Lung (tissue), 12 donors: ENCODE results near the gene SMYD1. TPM values are rescaled to one million over a fixed set of nuclear protein-coding genes. Genes with fewer than 3 reads are reported as not detected.

Source experiments
- ATAC-seq: fragments of 200-7000 bp; cut with Tn5 transposase; one replicate; pipeline ENCODE4 v1.9.1; 2020; ENCODE audit warnings: moderate number of reproducible peaks; ENCODE audit not compliant: insufficient read depth, low FRiP score
- DNase-seq, 3 donors: peaks; one replicate each; pipeline ENCODE4 v3.0.0-alpha.2; 2013 to 2017
- H3K27ac ChIP-seq, 2 donors: one replicate each; pipeline ENCODE4 v1.5.1; 2013; ENCODE audit warnings: mild to moderate bottlenecking in 2 of 2, moderate library complexity in 2 of 2, control low read depth in 1 of 2, inconsistent platforms in 1 of 2, low read depth in 1 of 2, low read length in 1 of 2
- H3K27me3 ChIP-seq, 3 donors: one replicate each; pipeline ENCODE4 v1.5.1; 2013; ENCODE audit warnings: low read length in 2 of 3; ENCODE audit not compliant: control insufficient read depth in 3 of 3, insufficient read depth in 3 of 3
- H3K36me3 ChIP-seq, 4 donors: one replicate each; pipeline ENCODE4 v1.5.1; 2013; ENCODE audit warnings: low read length in 4 of 4, mild to moderate bottlenecking in 1 of 4, moderate library complexity in 1 of 4; ENCODE audit not compliant: control insufficient read depth in 4 of 4, insufficient read depth in 4 of 4
- H3K4me1 ChIP-seq, 5 donors: one replicate each; pipeline ENCODE4 v1.5.1; 2013; ENCODE audit warnings: low read length in 5 of 5, mild to moderate bottlenecking in 2 of 5, moderate library complexity in 1 of 5; ENCODE audit not compliant: control insufficient read depth in 5 of 5, insufficient read depth in 5 of 5
- H3K4me3 ChIP-seq: one replicate; pipeline ENCODE4 v1.5.1; 2013; ENCODE audit warnings: mild to moderate bottlenecking, control low read depth, moderate library complexity
- H3K9ac ChIP-seq, 2 donors: one replicate each; pipeline ENCODE4 v1.5.1; 2013; ENCODE audit warnings: low read length in 2 of 2, control low read depth in 1 of 2; ENCODE audit not compliant: insufficient read depth in 1 of 2
- H3K9me3 ChIP-seq, 4 donors: one replicate each; pipeline ENCODE4 v1.5.1; 2013; ENCODE audit warnings: low read length in 3 of 4, mild to moderate bottlenecking in 1 of 4, moderate library complexity in 1 of 4; ENCODE audit not compliant: control insufficient read depth in 4 of 4, insufficient read depth in 3 of 4
- CTCF ChIP-seq: IDR thresholded peaks from 2 replicates; pipeline ENCODE4 v1.5.1; 2012; ENCODE audit warnings: mild to moderate bottlenecking; ENCODE audit errors: control extremely low read depth, extremely low read depth
- WGBS, 2 donors: extraction: QIAGEN DNeasy Blood & Tissue Kit; methylation state at CpG; one replicate each; pipeline ENCODE4 v1.1.7; 2013; 5-methylcytosine and 5-hydroxymethylcytosine counted together
- polyA plus RNA-seq, 2 donors: library from polyadenylated mRNA; stranded (reverse); fragments of 200-250 nt; gene quantifications; one replicate each; pipeline ENCODE4 v1.2.1, GENCODE V29; 2013
- total RNA-seq, 2 donors: library from RNA; depleted of rRNA in 1 of 2; stranded (reverse); fragments of >200 nt in 1 of 2; gene quantifications; one replicate each; pipeline ENCODE4 v1.2.1, GENCODE V29; 2014 to 2021
- donor health status: control.
- donor health status: control.
- donor health status: Bipolar disorder and iron deficiency.
- donor health status: healthy.
- donor health status: DM: yes; HTN: yes; CAD: no.

The SMYD1 gene
- total and polyA plus RNA-seq, 4 donors: 0.20 TPM; not detected in 3

GRCh38 chr2:88117973-88118372, 50.3 kb downstream of the SMYD1 start:
- H3K9me3 ChIP-seq: no peaks in the 10 kb centered on the region
- peaks cover 0 to 1% (median 0%) of the 10 kb centered on the region in 5 donors for H3K4me1 ChIP-seq
- H3K27me3 ChIP-seq: peaks cover 0 to 4% (median 0%) of the 10 kb centered on the region in 3 donors
- H3K9ac ChIP-seq: no peak overlapping the region
- H3K4me3 ChIP-seq: no peak overlapping the region
- H3K27ac ChIP-seq: no peak overlapping the region
- no peaks in the 10 kb centered on the region for H3K36me3 ChIP-seq
- DNase-seq (no peak), ATAC-seq (no peak)
- no peak for TF ChIP-seq CTCF
- 91 to 95% methylated on average over 4 of the region's 4 CpGs for WGBS, 2 donors

- no peak overlapping the region for H3K9ac ChIP-seq
- ATAC-seq (no peak), DNase-seq (no peak)
- no peaks in the 10 kb centered on the region for H3K36me3 ChIP-seq
- H3K9me3 ChIP-seq: peaks cover 0 to 5% (median 0%) of the 10 kb centered on the region in 4 donors
- H3K4me3 ChIP-seq: no peak overlapping the region
- TF ChIP-seq CTCF: no peak
- H3K27me3 ChIP-seq: peaks cover 0 to 3% (median 2%) of the 10 kb centered on the region in 3 donors
- H3K27ac ChIP-seq: no peak overlapping the region
- peaks cover 0 to 1% (median 0%) of the 10 kb centered on the region in 5 donors for H3K4me1 ChIP-seq
- WGBS, 2 donors: 75 to 88% methylated on average over 4 of the region's 4 CpGs
These were observed 54.1 kb downstream of the SMYD1 start for GRCh38 chr2:88121678-88122077.

- Histone ChIP-seq H3K4me3 (no peak overlapping the region), H3K9me3 (peaks cover 0 to 5% (median 0%) of the 10 kb centered on the region in 4 donors), H3K4me1 (peaks cover 0 to 1% (median 0%) of the 10 kb centered on the region in 5 donors), H3K9ac (no peak overlapping the region), H3K36me3 (no peaks in the 10 kb centered on the region), H3K27ac (no peak overlapping the region), H3K27me3 (peaks cover 0 to 3% (median 2%) of the 10 kb centered on the region in 3 donors)
- TF ChIP-seq CTCF: no peak
- WGBS, 2 donors: 84 to 93% methylated on average over 8 of the region's 8 CpGs
- no peak for DNase-seq
- no peak for ATAC-seq
These were observed 54.7 kb downstream of the SMYD1 start for GRCh38 chr2:88122141-88122884.
